Neural cell (in vitro differentiated cells): ENCODE results near the gene HMGCLL1. TPM values are rescaled to one million over a fixed set of nuclear protein-coding genes. Genes with fewer than 3 reads are reported as not detected.

Source experiments
- H2AFZ ChIP-seq: fragments of 200-600, 300-800 bp; sonication (generic), shearing (Covaris generic); 2 replicates; pipeline ENCODE4 v1.6.0; 2014; ENCODE audit warnings: low read depth, mild to moderate bottlenecking, antibody characterized with exemption, low read length, moderate library complexity
- H3F3A ChIP-seq: fragments of 200-600 bp; shearing (Covaris generic); 2 replicates; pipeline ENCODE4 v1.6.1; 2016; ENCODE audit warnings: mild to moderate bottlenecking, moderate library complexity, mixed read lengths, antibody characterized with exemption, low read length; ENCODE audit not compliant: insufficient read depth, poor library complexity, severe bottlenecking
- H3K27ac ChIP-seq: fragments of 200-600, 300-800 bp; sonication (generic), shearing (Covaris generic); 2 replicates; pipeline ENCODE4 v1.5.1; 2014; ENCODE audit warnings: mild to moderate bottlenecking, low read length, moderate library complexity
- H3K27me3 ChIP-seq: fragments of 300-800, 200-600 bp; sonication (generic), shearing (Covaris generic); 2 replicates; pipeline ENCODE4 v1.6.0; 2014; ENCODE audit warnings: mild to moderate bottlenecking, low read depth, low read length, moderate library complexity; ENCODE audit not compliant: insufficient read depth
- H3K36me3 ChIP-seq: fragments of 300-800, 200-600 bp; sonication (generic), shearing (Covaris generic); 2 replicates; pipeline ENCODE4 v1.5.1; 2014; ENCODE audit warnings: mild to moderate bottlenecking, antibody characterized with exemption, low read length, moderate library complexity; ENCODE audit not compliant: insufficient read depth
- H3K4me2 ChIP-seq: fragments of 300-800, 200-600 bp; sonication (generic), shearing (Covaris generic); 2 replicates; pipeline ENCODE4 v1.6.0; 2014; ENCODE audit warnings: mild to moderate bottlenecking, low read length
- H3K4me3 ChIP-seq: fragments of 300-800, 200-600 bp; sonication (generic), shearing (Covaris generic); 2 replicates; pipeline ENCODE4 v1.5.1; 2014; ENCODE audit warnings: mild to moderate bottlenecking, low read length, moderate library complexity
- H3K79me2 ChIP-seq: fragments of 200-600 bp; shearing (Covaris generic); replicated peaks from 2 replicates; pipeline ENCODE4 v1.6.0; 2014; ENCODE audit warnings: mild to moderate bottlenecking, low read length, moderate library complexity; ENCODE audit not compliant: insufficient read depth
- H3K9ac ChIP-seq: fragments of 300-800, 200-600 bp; sonication (generic), shearing (Covaris generic); 2 replicates; pipeline ENCODE4 v1.6.1; 2016; ENCODE audit warnings: mild to moderate bottlenecking, low read length, mixed read lengths
- H3K9me2 ChIP-seq: fragments of 200-600 bp; shearing (Covaris generic); 2 replicates; pipeline ENCODE4 v1.6.1; 2016; ENCODE audit warnings: mild to moderate bottlenecking, low read length, mixed read lengths; ENCODE audit not compliant: insufficient read depth
- H3K9me3 ChIP-seq: fragments of 200-600, 300-800 bp; sonication (generic), shearing (Covaris generic); 2 replicates; pipeline ENCODE4 v1.6.1; 2016; ENCODE audit warnings: mild to moderate bottlenecking, mixed run types, low read length, moderate library complexity, mixed read lengths
- H4K20me1 ChIP-seq: fragments of 200-600 bp; shearing (Covaris generic); 2 replicates; pipeline ENCODE4 v1.6.1; 2016; ENCODE audit warnings: mild to moderate bottlenecking, mixed run types; ENCODE audit not compliant: insufficient read depth
- CTCF ChIP-seq: fragments of 450-650 bp; IDR thresholded peaks from 2 replicates; pipeline ENCODE4 v1.5.1; 2014; ENCODE audit warnings: antibody characterized with exemption, mild to moderate bottlenecking, moderate library complexity; ENCODE audit not compliant: poor library complexity, severe bottlenecking
- EP300 ChIP-seq: fragments of 450-650 bp; conservative IDR thresholded peaks from 2 replicates; pipeline ENCODE4 v1.6.1; 2014; ENCODE audit warnings: antibody characterized with exemption, mild to moderate bottlenecking, moderate library complexity; ENCODE audit not compliant: poor library complexity, severe bottlenecking
- EZH2 ChIP-seq: fragments of 200-600, 300-800 bp; shearing (Covaris generic), sonication (generic); IDR thresholded peaks from 2 replicates; pipeline ENCODE4 v1.6.1; 2014; ENCODE audit warnings: antibody characterized with exemption, low read length, borderline replicate concordance, mild to moderate bottlenecking; ENCODE audit not compliant: insufficient read depth, poor library complexity, severe bottlenecking
- MXI1 ChIP-seq: fragments of 450-650 bp; conservative IDR thresholded peaks from 2 replicates; pipeline ENCODE4 v1.6.1; 2014; ENCODE audit warnings: antibody characterized with exemption, mild to moderate bottlenecking; ENCODE audit not compliant: poor library complexity, severe bottlenecking
- POLR2AphosphoS5 ChIP-seq: IDR thresholded peaks from 2 replicates; pipeline ENCODE4 v1.6.1; 2012
- RAD21 ChIP-seq: fragments of 450-650 bp; conservative IDR thresholded peaks from 2 replicates; pipeline ENCODE4 v1.6.1; 2014; ENCODE audit warnings: antibody characterized with exemption, mild to moderate bottlenecking, moderate library complexity
- REST ChIP-seq: IDR thresholded peaks from 2 replicates; pipeline ENCODE4 v1.6.1; 2012; ENCODE audit warnings: borderline replicate concordance
- SMC3 ChIP-seq: fragments of 450-650 bp; conservative IDR thresholded peaks from 2 replicates; pipeline ENCODE4 v1.6.1; 2014; ENCODE audit warnings: antibody characterized with exemption, mild to moderate bottlenecking, moderate library complexity; ENCODE audit not compliant: poor library complexity
- TAF1 ChIP-seq: IDR thresholded peaks from 2 replicates; pipeline ENCODE4 v1.6.1; 2012; ENCODE audit warnings: low read depth
- polyA plus RNA-seq: library from polyadenylated mRNA; depleted of rRNA; stranded (reverse); fragments of >200 nt; gene quantifications from 2 replicates; pipeline ENCODE4 v1.2.3, GENCODE V29; 2014

Gene HMGCLL1
- polyA plus RNA-seq, 1 donor from 2014 or later: 59.7 TPM

GRCh38 chr6:55448451-55448850 is 130.5 kb downstream of the HMGCLL1 start:
- no peak overlapping the region for H3K9ac ChIP-seq
- no peaks in the 10 kb centered on the region for H3F3A ChIP-seq
- H3K9me2 ChIP-seq: no peaks in the 10 kb centered on the region
- no peaks in the 10 kb centered on the region for H3K79me2 ChIP-seq
- H3K27me3 ChIP-seq: no peaks in the 10 kb centered on the region
- TF ChIP-seq SMC3 (no peak), TAF1 (no peak), RAD21 (no peak), POLR2AphosphoS5 (no peak), EP300 (no peak), CTCF (no peak), MXI1 (no peak), EZH2 (no peak), REST (no peak)
- H3K4me3 ChIP-seq: no peak overlapping the region
- no peak overlapping the region for H3K27ac ChIP-seq
- H3K36me3 ChIP-seq: no peaks in the 10 kb centered on the region
- no peaks in the 10 kb centered on the region for H4K20me1 ChIP-seq
- H3K4me2 ChIP-seq: no peak overlapping the region
- no peaks in the 10 kb centered on the region for H3K9me3 ChIP-seq
- H2AFZ ChIP-seq: no peak overlapping the region

GRCh38 chr6:55447891-55448290 is 131.1 kb downstream of the HMGCLL1 start:
- H3K9ac ChIP-seq: no peak overlapping the region
- H3K9me3 ChIP-seq: no peaks in the 10 kb centered on the region
- H3K79me2 ChIP-seq: no peaks in the 10 kb centered on the region
- no peak overlapping the region for H3K27ac ChIP-seq
- H3K4me3 ChIP-seq: no peak overlapping the region
- H3K9me2 ChIP-seq: no peaks in the 10 kb centered on the region
- no peaks in the 10 kb centered on the region for H3K36me3 ChIP-seq
- TF ChIP-seq MXI1 (no peak), EP300 (no peak), SMC3 (no peak), RAD21 (no peak), EZH2 (no peak), REST (no peak), TAF1 (no peak), POLR2AphosphoS5 (no peak), CTCF (no peak)
- no peaks in the 10 kb centered on the region for H3F3A ChIP-seq
- H3K4me2 ChIP-seq: no peak overlapping the region
- no peak overlapping the region for H2AFZ ChIP-seq
- no peaks in the 10 kb centered on the region for H3K27me3 ChIP-seq
- no peaks in the 10 kb centered on the region for H4K20me1 ChIP-seq
